BLaER1 (cell line): Measurements from ENCODE around the gene NARF.

Source experiments
- H3K27ac ChIP-seq: shearing (Covaris generic); formaldehyde crosslinking; 2 replicates; pipeline ENCODE4 v1.8.1; 2022
- H3K27me3 ChIP-seq: shearing (Covaris generic); formaldehyde crosslinking; 2 replicates; pipeline ENCODE4 v1.8.1; 2022
- H3K36me3 ChIP-seq: shearing (Covaris generic); formaldehyde crosslinking; 2 replicates; pipeline ENCODE4 v1.8.1; 2022
- H3K4me1 ChIP-seq: shearing (Covaris generic); formaldehyde crosslinking; 2 replicates; pipeline ENCODE4 v1.8.1; 2022
- H3K4me2 ChIP-seq: shearing (Covaris generic); formaldehyde crosslinking; 2 replicates; pipeline ENCODE4 v1.8.1; 2022
- H3K4me3 ChIP-seq: shearing (Covaris generic); formaldehyde crosslinking; 2 replicates; pipeline ENCODE4 v1.8.1; 2022
- H3K9ac ChIP-seq: shearing (Covaris generic); formaldehyde crosslinking; 2 replicates; pipeline ENCODE4 v1.8.1; 2022
- H3K9me3 ChIP-seq: shearing (Covaris generic); formaldehyde crosslinking; 2 replicates; pipeline ENCODE4 v1.8.1; 2022
- H4K20me1 ChIP-seq: shearing (Covaris generic); formaldehyde crosslinking; 2 replicates; pipeline ENCODE4 v1.8.1; 2022
- Cebpa-rat ChIP-seq: shearing (Covaris generic); IDR thresholded peaks from 2 replicates; pipeline ENCODE4 v1.8.1; 2022

The NARF gene

DNA sequence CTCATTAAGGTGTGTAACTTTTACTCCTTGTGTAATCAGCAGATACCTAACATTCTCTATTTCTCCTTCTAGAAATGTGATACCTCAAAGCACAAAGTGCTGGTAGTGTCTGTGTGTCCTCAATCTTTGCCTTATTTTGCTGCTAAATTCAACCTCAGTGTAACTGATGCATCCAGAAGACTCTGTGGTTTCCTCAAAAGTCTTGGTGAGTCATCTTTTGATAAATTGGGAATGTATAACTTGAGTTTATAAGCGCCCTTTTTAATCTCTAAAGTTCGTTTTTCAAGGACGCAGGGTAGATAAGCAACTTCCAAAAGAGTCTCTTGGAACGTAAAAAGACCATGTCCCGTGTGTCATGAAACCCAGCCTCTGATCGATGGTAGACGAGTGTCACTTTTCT, 10.2 kb downstream of the NARF start:
- Histone ChIP-seq H3K9me3 (no peaks in the 10 kb centered on the region), H4K20me1 (peaks cover 64% of the 10 kb centered on the region), H3K4me2 (no peak overlapping the region), H3K27ac (no peak overlapping the region), H3K9ac (no peak overlapping the region), H3K27me3 (no peaks in the 10 kb centered on the region), H3K36me3 (peaks cover 99% of the 10 kb centered on the region), H3K4me1 (no peaks in the 10 kb centered on the region), H3K4me3 (no peak overlapping the region)
- no peak for TF ChIP-seq Cebpa-rat

GRCh38 chr17:82470065-82470464, 11.5 kb downstream of the NARF start:
- no peaks in the 10 kb centered on the region for H3K27me3 ChIP-seq
- TF ChIP-seq Cebpa-rat, result no peak
- no peaks in the 10 kb centered on the region for H3K9me3 ChIP-seq
- H4K20me1 ChIP-seq, result peaks cover 64% of the 10 kb centered on the region
- H3K27ac ChIP-seq, result no peak overlapping the region
- no peak overlapping the region for H3K9ac ChIP-seq
- H3K4me1 ChIP-seq, result no peaks in the 10 kb centered on the region
- peaks cover 99% of the 10 kb centered on the region for H3K36me3 ChIP-seq
- no peak overlapping the region for H3K4me3 ChIP-seq
- no peak overlapping the region for H3K4me2 ChIP-seq

- no peak overlapping the region for H3K4me3 ChIP-seq
- peaks cover 74% of the 10 kb centered on the region for H4K20me1 ChIP-seq
- no peaks in the 10 kb centered on the region for H3K4me1 ChIP-seq
- no peaks in the 10 kb centered on the region for H3K27me3 ChIP-seq
- H3K4me2 ChIP-seq, result no peak overlapping the region
- H3K36me3 ChIP-seq, result peaks cover 99% of the 10 kb centered on the region
- no peak for TF ChIP-seq Cebpa-rat
- no peaks in the 10 kb centered on the region for H3K9me3 ChIP-seq
- H3K9ac ChIP-seq, result 0 out of 2 replicates have a peak overlapping the region, but pooled peaks have one; percentile 45
- no peak overlapping the region for H3K27ac ChIP-seq
Observed at GRCh38 chr17:82474223-82475010, 15.9 kb downstream of the NARF start.

DNA sequence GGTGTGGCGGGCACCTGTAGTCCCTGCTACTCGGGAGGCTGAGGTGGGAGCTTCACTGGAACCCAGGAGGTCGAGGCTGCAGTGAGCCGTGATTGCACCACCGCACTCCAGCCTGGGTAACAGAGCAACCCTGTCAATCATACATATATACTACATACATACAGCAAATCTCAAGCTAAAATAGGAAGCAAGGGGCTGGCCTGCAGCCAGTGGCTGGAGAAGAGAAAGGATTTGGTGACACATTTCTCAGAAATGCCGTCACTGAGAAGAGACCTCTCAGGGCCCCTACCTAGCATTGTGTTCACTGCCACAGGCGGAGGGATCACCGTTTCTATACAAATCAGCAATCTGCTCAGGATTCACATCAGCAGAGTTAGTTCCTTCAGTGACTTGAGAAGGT, 16.9 kb downstream of the NARF start:
- Histone ChIP-seq H3K9me3 (no peaks in the 10 kb centered on the region), H3K36me3 (peaks cover 99% of the 10 kb centered on the region), H3K4me1 (no peaks in the 10 kb centered on the region), H3K9ac (no peak overlapping the region), H4K20me1 (peaks cover 80% of the 10 kb centered on the region), H3K27ac (no peak overlapping the region), H3K4me2 (no peak overlapping the region), H3K4me3 (no peak overlapping the region), H3K27me3 (no peaks in the 10 kb centered on the region)
- no peak for TF ChIP-seq Cebpa-rat

DNA sequence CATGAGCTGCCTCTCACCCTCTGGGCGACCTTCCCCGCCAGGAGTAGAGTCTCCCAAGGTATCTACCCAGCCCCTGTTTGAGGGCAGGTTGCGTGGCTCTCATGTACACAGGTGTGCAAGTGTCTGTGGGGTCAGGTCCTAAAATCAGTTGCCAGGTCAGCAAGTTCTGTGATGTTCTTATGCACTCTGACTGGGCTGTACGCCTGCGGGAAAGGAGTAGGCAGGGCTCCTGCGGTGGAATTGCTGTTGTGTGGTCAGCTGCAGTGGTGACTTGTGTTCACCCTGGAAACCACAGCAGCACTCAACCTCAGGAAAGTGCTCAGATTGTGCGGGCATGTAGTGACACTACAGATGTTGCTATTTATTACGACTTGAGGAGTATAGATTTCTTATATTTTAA, 19.4 kb downstream of the NARF start:
- H3K27me3 ChIP-seq, result no peaks in the 10 kb centered on the region
- no peak for TF ChIP-seq Cebpa-rat
- H3K9ac ChIP-seq, result 0 out of 2 replicates have a peak overlapping the region, but pooled peaks have one; percentile 10
- H3K9me3 ChIP-seq, result no peaks in the 10 kb centered on the region
- no peak overlapping the region for H3K4me2 ChIP-seq
- no peak overlapping the region for H3K27ac ChIP-seq
- peaks cover 82% of the 10 kb centered on the region for H4K20me1 ChIP-seq
- H3K36me3 ChIP-seq, result peaks cover 100% of the 10 kb centered on the region
- no peak overlapping the region for H3K4me3 ChIP-seq
- no peaks in the 10 kb centered on the region for H3K4me1 ChIP-seq

- no peak for TF ChIP-seq Cebpa-rat
- no peaks in the 10 kb centered on the region for H3K9me3 ChIP-seq
- H3K4me1 ChIP-seq, result no peaks in the 10 kb centered on the region
- no peak overlapping the region for H3K9ac ChIP-seq
- H3K36me3 ChIP-seq, result peaks cover 100% of the 10 kb centered on the region
- H3K4me3 ChIP-seq, result no peak overlapping the region
- H3K4me2 ChIP-seq, result no peak overlapping the region
- H4K20me1 ChIP-seq, result peaks cover 80% of the 10 kb centered on the region
- H3K27me3 ChIP-seq, result no peaks in the 10 kb centered on the region
- H3K27ac ChIP-seq, result no peak overlapping the region
Observed at GRCh38 chr17:82479602-82480001, 21.1 kb downstream of the NARF start.

DNA sequence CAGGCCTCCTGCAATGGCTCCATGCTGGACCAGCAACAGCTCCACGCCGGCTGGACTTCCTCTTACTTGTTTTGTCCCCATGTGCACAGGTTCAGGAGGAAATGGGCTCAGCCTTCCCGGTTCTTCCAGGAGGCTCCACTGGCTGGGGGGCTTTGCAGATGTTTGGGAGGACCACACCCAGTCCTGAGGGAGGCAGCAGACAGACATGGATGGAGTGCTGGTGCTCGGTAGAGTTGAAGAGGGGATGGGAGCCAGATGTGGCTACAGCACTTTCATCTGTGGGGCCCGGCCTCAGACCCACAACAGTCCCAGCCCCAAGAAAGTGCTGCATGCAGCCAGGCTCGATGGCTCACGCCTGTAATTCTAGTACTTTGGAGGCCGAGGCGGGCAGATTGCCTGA, 21.8 kb downstream of the NARF start:
- no peaks in the 10 kb centered on the region for H3K9me3 ChIP-seq
- H3K36me3 ChIP-seq, result peaks cover 100% of the 10 kb centered on the region
- H3K27me3 ChIP-seq, result no peaks in the 10 kb centered on the region
- TF ChIP-seq Cebpa-rat, result no peak
- H3K4me1 ChIP-seq, result peaks cover 1% of the 10 kb centered on the region; the same call in 1 of the 2 replicates
- H3K4me2 ChIP-seq, result no peak overlapping the region
- H3K4me3 ChIP-seq, result no peak overlapping the region
- H4K20me1 ChIP-seq, result peaks cover 73% of the 10 kb centered on the region
- no peak overlapping the region for H3K27ac ChIP-seq
- H3K9ac ChIP-seq, result no peak overlapping the region

DNA sequence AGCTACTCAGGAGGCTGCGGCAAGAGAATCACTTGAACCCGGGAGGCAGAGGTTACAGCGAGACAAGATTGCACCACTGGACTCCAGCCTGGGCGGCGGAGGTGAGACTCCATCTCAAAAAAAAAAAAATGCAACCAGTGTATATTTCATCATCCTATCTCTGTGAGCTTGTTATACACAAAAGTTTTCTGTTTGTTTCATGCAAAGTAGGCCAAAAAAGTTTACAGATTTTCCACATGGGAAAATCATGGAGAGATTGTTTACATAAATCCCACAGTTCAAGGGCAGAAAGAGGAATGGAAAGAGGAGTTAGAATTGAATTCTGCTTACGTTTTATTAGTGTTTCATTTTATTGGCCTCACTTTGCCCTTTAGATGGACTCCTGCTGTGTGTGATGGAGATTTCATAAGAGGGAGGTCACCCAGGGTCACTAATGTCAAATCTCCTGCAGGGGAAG, 24.7 kb downstream of the NARF start:
- H3K9me3 ChIP-seq, result no peaks in the 10 kb centered on the region
- no peaks in the 10 kb centered on the region for H3K27me3 ChIP-seq
- H3K9ac ChIP-seq, result no peak overlapping the region
- peaks cover 100% of the 10 kb centered on the region for H3K36me3 ChIP-seq
- H3K4me3 ChIP-seq, result no peak overlapping the region
- H4K20me1 ChIP-seq, result peaks cover 55% of the 10 kb centered on the region
- no peak overlapping the region for H3K4me2 ChIP-seq
- H3K27ac ChIP-seq, result no peak overlapping the region
- H3K4me1 ChIP-seq, result peaks cover 7% of the 10 kb centered on the region; the same call in 1 of the 2 replicates
- no peak for TF ChIP-seq Cebpa-rat

- H3K9me3 ChIP-seq, result no peaks in the 10 kb centered on the region
- peaks cover 10% of the 10 kb centered on the region for H3K4me1 ChIP-seq
- no peak overlapping the region for H3K4me3 ChIP-seq
- H3K9ac ChIP-seq, result no peak overlapping the region
- H3K27ac ChIP-seq, result no peak overlapping the region
- no peaks in the 10 kb centered on the region for H3K27me3 ChIP-seq
- no peak for TF ChIP-seq Cebpa-rat
- H3K4me2 ChIP-seq, result no peak overlapping the region
- peaks cover 100% of the 10 kb centered on the region for H3K36me3 ChIP-seq
- peaks cover 49% of the 10 kb centered on the region for H4K20me1 ChIP-seq
Observed at GRCh38 chr17:82483836-82484235, 25.3 kb downstream of the NARF start.

DNA sequence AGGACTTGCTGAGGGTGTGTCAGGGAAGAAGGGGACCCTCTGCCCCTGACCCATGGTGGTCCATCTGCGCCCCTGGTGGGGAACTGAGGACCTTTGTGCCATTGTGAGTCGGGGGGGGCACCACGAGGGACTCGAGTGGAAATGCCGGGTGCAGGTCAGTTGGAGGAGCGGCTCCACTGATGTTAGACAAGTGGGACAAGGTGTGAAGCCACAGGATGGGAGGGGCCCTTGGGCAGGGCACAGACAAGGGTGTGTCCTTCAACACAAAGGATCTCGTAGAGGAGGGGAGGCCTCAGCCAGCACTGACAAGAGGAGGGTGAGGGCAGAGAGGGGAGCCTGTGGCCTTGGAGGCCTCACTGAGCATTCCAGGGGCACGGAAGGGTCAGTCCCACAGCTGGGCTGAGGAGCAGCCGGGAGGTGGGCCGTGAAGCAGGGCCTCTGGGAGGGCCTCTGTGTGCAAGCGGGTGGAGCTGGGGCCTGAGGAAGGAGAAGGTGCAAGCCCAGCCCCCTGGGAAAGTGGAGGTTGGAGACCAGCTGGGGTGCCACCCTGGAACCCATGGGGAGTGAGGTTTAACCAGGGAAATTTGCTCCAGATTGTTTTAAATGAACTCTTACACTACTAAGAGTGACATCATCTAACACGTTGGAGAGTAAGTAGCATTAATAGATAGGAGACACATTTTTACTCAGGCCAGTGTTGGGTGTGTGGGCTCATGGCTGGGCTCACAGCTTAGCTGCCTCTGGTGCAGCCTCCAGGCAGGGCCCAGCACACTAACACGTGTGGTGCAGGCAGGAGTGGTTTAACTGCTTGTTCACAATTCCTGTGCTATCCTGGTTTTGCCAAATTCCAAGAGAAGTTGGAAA, 27.9 kb downstream of the NARF start:
- H3K9ac ChIP-seq, result no peak overlapping the region
- H3K4me3 ChIP-seq, result no peak overlapping the region
- no peak for TF ChIP-seq Cebpa-rat
- no peaks in the 10 kb centered on the region for H3K9me3 ChIP-seq
- peaks cover 36% of the 10 kb centered on the region for H3K4me1 ChIP-seq
- H3K36me3 ChIP-seq, result peaks cover 81% of the 10 kb centered on the region
- no peak overlapping the region for H3K4me2 ChIP-seq
- H4K20me1 ChIP-seq, result peaks cover 33% of the 10 kb centered on the region
- no peaks in the 10 kb centered on the region for H3K27me3 ChIP-seq
- peak overlapping the region; percentile 35; the same call in 1 of the 2 replicates for H3K27ac ChIP-seq
